DND-41 (cell line): ENCODE results near the gene TMTC2.

Source experiments
- ATAC-seq: fragments of 200-7000 bp; cut with Tn5 transposase; 3 replicates; pipeline ENCODE4 v1.9.1; 2021; ENCODE audit warnings: low read depth; ENCODE audit not compliant: insufficient read depth
- DNase-seq: peaks from one replicate; pipeline ENCODE4 v3.0.0-alpha.2; 2020
- H2AFZ ChIP-seq: 2 replicates; pipeline ENCODE4 v1.6.0; 2012; ENCODE audit warnings: low read depth, low read length
- H3K27ac ChIP-seq: 2 replicates; pipeline ENCODE4 v1.5.1; 2012; ENCODE audit warnings: low read length, inconsistent platforms
- H3K27me3 ChIP-seq: fragments of 200-600 bp; sonication (generic); 2 replicates; pipeline ENCODE4 v1.6.0; 2012; ENCODE audit warnings: low read length, mild to moderate bottlenecking, inconsistent platforms; ENCODE audit not compliant: insufficient read depth, poor library complexity
- H3K36me3 ChIP-seq: 2 replicates; pipeline ENCODE4 v1.5.1; 2012; ENCODE audit warnings: low read length, inconsistent platforms; ENCODE audit not compliant: insufficient read depth
- H3K4me1 ChIP-seq: 2 replicates; pipeline ENCODE4 v1.5.1; 2012; ENCODE audit warnings: mild to moderate bottlenecking, low read length; ENCODE audit not compliant: insufficient read depth
- H3K4me2 ChIP-seq: 2 replicates; pipeline ENCODE4 v1.6.0; 2012; ENCODE audit warnings: mild to moderate bottlenecking, moderate library complexity, low read length, inconsistent platforms; ENCODE audit not compliant: insufficient read depth
- H3K4me3 ChIP-seq, 2 experiments: fragments of 200-600 bp in 1 of 2; shearing (Covaris generic) in 1 of 2; 2 replicates each; pipeline ENCODE4 v1.5.1; 2012 to 2016; ENCODE audit warnings: inconsistent platforms in 2 of 2, low read length in 2 of 2, mild to moderate bottlenecking in 2 of 2, low read depth in 1 of 2, moderate library complexity in 1 of 2
- H3K79me2 ChIP-seq: 2 replicates; pipeline ENCODE4 v1.6.0; 2012; ENCODE audit warnings: low read length, inconsistent platforms; ENCODE audit not compliant: insufficient read depth
- H3K9ac ChIP-seq: 2 replicates; pipeline ENCODE4 v1.6.0; 2012; ENCODE audit warnings: low read depth, mild to moderate bottlenecking, inconsistent platforms, low read length, moderate library complexity
- H3K9me3 ChIP-seq: 2 replicates; pipeline ENCODE4 v1.5.1; 2012; ENCODE audit warnings: low read length, moderate library complexity, mild to moderate bottlenecking, inconsistent platforms; ENCODE audit not compliant: insufficient read depth, severe bottlenecking
- H4K20me1 ChIP-seq: 2 replicates; pipeline ENCODE4 v1.6.0; 2012; ENCODE audit warnings: low read length; ENCODE audit not compliant: insufficient read depth
- CTCF ChIP-seq: IDR thresholded peaks from 2 replicates; pipeline ENCODE4 v1.5.1; 2012; ENCODE audit warnings: borderline replicate concordance, low read length, moderate library complexity, mild to moderate bottlenecking; ENCODE audit not compliant: poor library complexity, severe bottlenecking; ENCODE audit errors: extremely low read depth
- EZH2 ChIP-seq: IDR thresholded peaks from 3 replicates; pipeline ENCODE4 v1.6.1; 2012; ENCODE audit warnings: borderline replicate concordance, low read depth, mild to moderate bottlenecking, moderate library complexity, low read length, inconsistent platforms; ENCODE audit not compliant: severe bottlenecking

Gene TMTC2

GRCh38 chr12:83097643-83098342, 411.1 kb downstream of the TMTC2 start:
- Histone ChIP-seq H3K9ac (no peak overlapping the region), H3K4me2 (no peak overlapping the region), H3K4me1 (no peaks in the 10 kb centered on the region), H3K79me2 (no peaks in the 10 kb centered on the region), H4K20me1 (no peaks in the 10 kb centered on the region), H3K27ac (no peak overlapping the region), H3K9me3 (no peaks in the 10 kb centered on the region), H3K4me3 (no peak overlapping the region), H3K27me3 (no peaks in the 10 kb centered on the region), H3K36me3 (no peaks in the 10 kb centered on the region), H2AFZ (no peak overlapping the region)
- ATAC-seq: no peak
- no peak for DNase-seq
- TF ChIP-seq EZH2 (no peak), CTCF (no peak)

- no peak overlapping the region for H2AFZ ChIP-seq
Measured at GRCh38 chr12:83099436-83099835, 412.7 kb downstream of the TMTC2 start.

GRCh38 chr12:83102499-83102898, 415.8 kb downstream of the TMTC2 start:
- Histone ChIP-seq H3K36me3 (no peaks in the 10 kb centered on the region), H4K20me1 (no peaks in the 10 kb centered on the region), H3K79me2 (no peaks in the 10 kb centered on the region), H3K4me1 (no peaks in the 10 kb centered on the region), H3K9me3 (no peaks in the 10 kb centered on the region), H2AFZ (no peak overlapping the region), H3K9ac (no peak overlapping the region), H3K4me2 (no peak overlapping the region), H3K4me3 (no peak overlapping the region), H3K27ac (no peak overlapping the region), H3K27me3 (no peaks in the 10 kb centered on the region)
- TF ChIP-seq CTCF (no peak), EZH2 (no peak)
- DNase-seq (no peak), ATAC-seq (no peak)

More at GRCh38 chr12:83099436-83099835, 412.7 kb downstream of the TMTC2 start:
- no peaks in the 10 kb centered on the region for H4K20me1 ChIP-seq
- H3K4me3 ChIP-seq: no peak overlapping the region
- H3K9ac ChIP-seq: no peak overlapping the region
- H3K36me3 ChIP-seq: no peaks in the 10 kb centered on the region
- H3K4me2 ChIP-seq: no peak overlapping the region
- no peaks in the 10 kb centered on the region for H3K27me3 ChIP-seq
- DNase-seq (no peak), ATAC-seq (no peak)
- no peak for TF ChIP-seq CTCF
- no peak for TF ChIP-seq EZH2
- H3K27ac ChIP-seq: no peak overlapping the region
- no peaks in the 10 kb centered on the region for H3K79me2 ChIP-seq
- no peaks in the 10 kb centered on the region for H3K9me3 ChIP-seq
- no peaks in the 10 kb centered on the region for H3K4me1 ChIP-seq
